AML-193 (cell line): ENCODE results near the gene ZC3H7A.
"Not testable (repeated sequence)": the region's sequence is repeated elsewhere in the genome, so short reads cannot be mapped to it uniquely, and the experiment has no call there.

Source experiments
- DNase-seq, 2 experiments: peaks; one replicate each; lab custom pipeline; 2025; lab: John Stamatoyannopoulos, UW

ZC3H7A gene, protein sequence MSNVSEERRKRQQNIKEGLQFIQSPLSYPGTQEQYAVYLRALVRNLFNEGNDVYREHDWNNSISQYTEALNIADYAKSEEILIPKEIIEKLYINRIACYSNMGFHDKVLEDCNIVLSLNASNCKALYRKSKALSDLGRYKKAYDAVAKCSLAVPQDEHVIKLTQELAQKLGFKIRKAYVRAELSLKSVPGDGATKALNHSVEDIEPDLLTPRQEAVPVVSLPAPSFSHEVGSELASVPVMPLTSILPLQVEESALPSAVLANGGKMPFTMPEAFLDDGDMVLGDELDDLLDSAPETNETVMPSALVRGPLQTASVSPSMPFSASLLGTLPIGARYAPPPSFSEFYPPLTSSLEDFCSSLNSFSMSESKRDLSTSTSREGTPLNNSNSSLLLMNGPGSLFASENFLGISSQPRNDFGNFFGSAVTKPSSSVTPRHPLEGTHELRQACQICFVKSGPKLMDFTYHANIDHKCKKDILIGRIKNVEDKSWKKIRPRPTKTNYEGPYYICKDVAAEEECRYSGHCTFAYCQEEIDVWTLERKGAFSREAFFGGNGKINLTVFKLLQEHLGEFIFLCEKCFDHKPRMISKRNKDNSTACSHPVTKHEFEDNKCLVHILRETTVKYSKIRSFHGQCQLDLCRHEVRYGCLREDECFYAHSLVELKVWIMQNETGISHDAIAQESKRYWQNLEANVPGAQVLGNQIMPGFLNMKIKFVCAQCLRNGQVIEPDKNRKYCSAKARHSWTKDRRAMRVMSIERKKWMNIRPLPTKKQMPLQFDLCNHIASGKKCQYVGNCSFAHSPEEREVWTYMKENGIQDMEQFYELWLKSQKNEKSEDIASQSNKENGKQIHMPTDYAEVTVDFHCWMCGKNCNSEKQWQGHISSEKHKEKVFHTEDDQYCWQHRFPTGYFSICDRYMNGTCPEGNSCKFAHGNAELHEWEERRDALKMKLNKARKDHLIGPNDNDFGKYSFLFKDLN

DNA sequence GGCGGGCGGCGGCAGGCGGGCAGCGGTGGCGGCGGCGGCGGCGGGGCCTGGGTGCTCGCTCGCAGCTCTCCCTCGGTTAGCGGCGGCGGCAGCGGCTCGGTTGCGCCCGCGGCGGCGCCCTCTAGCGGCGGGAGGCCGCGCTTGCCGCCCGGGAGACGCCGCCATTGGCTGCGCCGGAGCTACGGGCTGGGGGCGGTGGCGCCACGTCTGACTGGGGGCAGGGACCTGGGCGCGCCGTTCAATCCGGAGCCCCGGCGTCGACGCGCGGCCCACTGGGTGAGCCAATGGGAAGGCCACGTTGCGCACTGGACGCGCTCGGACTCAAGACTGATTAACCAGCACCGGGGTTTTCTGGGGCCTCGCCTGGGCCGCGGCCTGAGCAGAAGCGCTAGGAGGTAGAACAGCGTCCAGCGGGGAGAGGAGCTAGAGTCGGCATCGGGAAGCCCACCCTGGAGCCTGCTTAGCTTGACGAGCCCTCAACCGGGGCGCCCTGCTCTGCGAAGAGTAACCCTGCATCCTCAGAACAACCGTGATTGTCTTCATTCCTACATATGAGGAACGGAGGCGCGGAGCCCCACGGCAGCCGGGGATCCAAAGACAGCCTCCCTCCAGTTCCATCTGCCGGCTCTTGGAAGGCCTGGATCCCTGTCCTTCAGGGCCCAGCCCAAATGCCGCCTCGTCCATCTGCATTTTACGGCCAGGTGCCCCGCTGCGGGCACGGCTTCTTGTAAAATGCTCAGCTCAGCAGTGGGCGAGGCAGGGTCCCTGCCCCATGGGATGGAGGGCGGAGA is at the start of gene ZC3H7A:
Gene ZC3H7A (minus strand): TSS at position 93 of the 791 bp plus-strand sequence. CDS start 14,904 bp downstream, outside the sequence.
- DNase-seq: peak; percentile 90 to 91

DNA sequence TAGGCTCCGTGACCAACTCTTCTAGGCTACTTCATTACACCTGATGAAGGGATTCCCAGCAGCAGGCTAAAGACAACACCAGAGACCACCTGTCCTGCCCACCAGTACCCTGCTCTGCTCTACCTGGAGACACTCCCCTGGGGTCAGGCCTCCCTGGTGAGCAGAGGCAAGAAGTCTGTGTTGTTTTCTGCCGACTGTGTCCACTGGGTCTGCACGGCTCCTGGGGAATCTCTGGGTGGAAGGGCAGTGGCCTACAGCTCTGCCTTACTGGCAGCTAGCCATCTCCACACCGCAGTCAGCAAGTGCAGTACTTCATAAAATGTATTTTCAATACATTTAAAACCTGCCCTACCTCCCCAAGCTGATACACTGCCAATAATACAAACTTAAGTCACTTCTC is 47.4 kb upstream of the ZC3H7A start:
- no peak for DNase-seq

DNA sequence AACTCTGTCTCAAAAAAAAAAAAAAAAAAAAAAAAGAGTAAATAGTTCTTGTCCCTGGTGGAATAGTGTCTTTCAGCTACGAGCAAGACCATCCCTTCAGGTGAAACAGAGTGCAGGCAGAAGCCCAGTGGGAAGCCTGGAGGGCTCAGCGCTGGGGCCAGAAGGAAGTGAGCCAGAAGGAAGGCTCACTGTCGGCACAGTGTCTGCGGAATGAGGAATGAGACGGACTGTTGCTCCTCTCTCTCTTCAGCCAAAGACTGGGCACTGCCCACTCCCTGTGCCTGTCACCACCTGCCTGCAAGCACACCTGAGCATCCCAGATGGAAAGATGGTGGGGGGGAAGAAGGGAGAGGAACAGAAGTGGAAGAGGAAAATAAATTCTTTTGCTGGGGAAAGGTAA is 46.8 kb upstream of the ZC3H7A start:
- DNase-seq: no peak

DNA sequence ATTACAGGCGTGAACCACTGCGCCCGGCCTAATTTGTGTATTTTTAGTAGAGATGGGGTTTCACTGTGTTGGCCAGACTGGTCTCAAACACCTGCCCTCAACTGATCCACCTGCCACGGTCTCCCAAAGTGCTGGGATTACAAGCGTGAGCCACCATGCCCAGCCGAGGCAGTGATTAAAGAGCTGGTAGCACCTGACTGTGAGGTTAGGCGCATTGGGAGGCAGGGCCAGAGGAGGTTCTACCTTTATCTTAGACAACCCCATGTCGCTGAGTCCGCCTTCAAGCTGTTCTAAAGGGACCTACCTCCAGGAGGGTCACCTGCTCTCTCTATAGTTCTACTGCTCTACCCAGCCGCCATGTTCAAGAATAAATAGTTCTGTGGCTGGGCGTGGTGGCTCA is 46.1 kb upstream of the ZC3H7A start:
- no peak for DNase-seq

DNA sequence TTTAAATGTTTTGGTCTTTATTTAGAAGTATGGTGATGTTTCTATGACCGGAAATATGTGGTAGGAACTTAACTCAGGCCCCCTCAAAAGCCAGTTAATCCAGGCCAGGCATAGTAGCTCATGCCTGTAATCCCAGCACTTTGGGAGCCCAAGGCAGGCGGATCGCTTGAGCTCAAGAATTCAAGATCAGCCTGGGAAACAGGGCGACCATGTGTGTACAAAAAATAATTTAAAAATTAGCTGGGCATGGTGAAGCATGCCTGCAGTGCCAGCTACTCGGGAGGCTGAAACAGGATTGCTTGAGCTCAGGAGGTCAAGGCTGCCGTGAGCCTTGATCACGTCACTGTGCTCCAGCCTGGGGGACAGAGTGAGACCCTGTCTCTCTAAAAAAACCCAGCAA is 44.0 kb upstream of the ZC3H7A start:
- DNase-seq: no peak

DNA sequence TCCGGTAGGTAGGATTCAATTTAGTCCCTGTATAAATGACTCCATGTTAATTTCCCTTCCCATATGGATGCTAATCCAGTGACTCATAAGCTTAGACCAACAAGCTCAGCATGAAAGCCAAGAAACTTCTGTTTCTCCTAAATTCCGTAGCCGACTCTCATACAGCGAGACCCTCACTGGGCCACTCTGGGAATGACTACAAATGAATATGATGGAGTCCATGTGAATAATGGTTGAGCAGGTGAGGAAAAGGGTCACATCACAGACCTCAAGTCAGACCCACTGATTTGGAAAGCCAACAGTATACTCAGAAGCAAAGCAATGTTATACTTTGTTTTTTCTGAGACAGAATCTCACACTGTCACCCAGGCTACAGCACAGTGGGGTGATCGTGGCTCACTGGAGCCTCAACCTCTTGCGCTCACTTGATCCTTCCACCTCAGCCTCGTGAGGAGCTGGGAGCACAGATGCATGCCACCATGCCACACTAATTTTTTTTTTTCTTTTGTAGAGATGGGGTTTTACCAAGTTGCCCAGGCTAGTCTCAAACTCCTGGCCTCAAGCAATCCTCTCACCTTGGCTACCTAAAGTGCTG is 39.7 kb upstream of the ZC3H7A start:
- DNase-seq: no peak

DNA sequence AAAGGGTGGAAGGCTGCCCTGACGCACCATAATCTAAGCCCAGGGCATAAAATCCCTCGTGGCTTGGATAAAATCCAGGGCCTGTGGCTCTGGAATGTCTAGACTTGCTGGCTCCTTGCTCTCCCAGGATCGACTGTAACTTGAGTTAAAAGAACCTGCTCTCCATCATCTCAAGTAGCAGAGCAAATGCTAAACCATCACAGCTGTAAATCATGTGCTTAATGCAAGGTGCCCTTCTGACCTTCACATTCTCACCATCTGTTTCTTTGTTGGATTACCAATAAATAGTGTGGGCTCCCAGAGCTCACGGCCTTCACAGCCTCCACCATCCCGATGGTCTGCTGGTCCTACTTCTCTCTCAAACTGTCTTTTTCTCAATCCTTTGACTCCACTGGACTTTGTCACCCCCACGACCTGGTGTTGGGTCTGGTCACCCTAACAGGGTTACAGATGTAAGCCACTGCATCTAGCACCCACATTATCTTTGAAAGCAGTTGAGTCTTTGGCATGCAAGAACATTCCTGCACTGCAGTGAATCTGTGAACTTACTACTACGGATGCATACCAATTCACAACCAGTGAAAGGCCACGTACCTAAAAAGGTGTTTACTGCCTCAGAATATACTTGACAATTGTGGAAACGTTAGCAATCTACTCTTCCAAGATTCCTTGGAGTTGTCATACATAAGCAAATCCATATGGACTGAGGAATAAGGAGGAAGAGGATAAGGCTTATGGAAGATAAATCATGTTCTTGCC is 39.0 kb upstream of the ZC3H7A start:
- DNase-seq: no peak

DNA sequence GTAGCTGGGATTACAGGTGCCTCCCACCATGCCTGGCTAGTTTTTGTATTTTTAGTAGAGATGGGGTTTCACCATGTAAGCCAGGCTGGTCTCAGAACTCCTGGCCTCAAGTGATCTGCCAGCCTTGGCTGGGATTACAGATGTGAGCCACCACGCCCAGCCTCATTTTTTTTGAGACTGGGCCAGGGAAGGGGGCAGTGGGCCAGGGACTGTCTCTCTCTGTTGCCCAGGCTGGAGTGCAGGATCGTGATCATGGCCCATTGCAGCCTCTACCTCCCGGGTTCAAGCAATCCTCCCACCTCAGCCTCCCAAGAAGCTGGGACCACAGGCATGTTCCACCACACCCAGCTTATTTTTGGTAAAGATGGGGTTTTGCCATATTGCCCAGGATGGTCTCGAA is 38.3 kb upstream of the ZC3H7A start:
- DNase-seq: no peak

DNA sequence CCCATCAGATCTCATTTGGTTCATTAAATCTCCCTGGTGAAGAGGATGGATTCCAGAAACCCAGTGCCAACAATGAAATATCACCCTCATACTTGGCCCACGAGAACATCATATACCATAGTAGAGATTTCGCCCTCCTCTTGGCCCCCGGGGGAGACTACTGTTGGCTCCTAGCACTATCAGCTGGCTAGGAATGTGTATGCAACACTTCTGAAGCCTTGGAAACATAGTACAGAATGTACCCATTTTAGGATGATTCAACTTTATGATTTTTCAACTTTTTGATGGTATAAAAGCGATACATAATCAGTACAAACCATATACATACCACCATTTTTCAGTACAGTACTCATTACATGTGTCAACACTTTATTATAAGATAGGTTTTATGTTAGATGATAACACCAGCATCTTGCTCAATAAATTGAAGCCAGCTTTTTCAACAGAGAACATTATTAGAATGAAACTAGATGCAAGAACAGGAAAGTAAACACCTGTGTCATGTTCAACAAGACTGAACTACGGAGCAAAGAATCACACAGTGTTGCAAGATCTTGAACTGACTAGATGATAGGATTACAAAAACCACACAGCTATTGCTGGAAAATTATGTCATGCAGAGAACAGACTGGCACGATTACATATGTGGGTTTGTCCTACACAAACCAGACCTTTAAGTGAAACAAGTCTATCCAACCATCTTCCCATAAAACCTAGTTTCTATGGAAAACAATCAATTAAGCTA is 37.1 kb upstream of the ZC3H7A start:
- peak; percentile 70 to 80 for DNase-seq

DNA sequence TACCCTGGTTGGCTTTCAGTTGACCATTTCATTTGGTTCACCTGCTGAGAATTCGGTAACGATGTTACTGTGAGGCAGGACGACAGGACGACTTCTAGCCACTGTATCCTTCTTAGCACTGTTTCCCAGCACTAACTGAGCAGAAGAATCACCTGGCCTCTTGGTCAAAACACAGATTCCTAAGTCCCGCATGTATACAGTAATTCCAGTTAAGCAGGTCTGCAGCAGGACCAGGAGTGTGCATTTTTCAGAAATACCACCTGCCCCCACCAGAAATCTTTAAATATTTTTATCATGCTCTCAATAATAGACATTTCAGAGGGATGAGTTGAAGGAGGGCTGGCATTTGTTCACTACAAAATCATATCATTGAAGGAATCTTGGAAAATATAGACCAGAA is 31.6 kb upstream of the ZC3H7A start:
- DNase-seq: no peak

DNA sequence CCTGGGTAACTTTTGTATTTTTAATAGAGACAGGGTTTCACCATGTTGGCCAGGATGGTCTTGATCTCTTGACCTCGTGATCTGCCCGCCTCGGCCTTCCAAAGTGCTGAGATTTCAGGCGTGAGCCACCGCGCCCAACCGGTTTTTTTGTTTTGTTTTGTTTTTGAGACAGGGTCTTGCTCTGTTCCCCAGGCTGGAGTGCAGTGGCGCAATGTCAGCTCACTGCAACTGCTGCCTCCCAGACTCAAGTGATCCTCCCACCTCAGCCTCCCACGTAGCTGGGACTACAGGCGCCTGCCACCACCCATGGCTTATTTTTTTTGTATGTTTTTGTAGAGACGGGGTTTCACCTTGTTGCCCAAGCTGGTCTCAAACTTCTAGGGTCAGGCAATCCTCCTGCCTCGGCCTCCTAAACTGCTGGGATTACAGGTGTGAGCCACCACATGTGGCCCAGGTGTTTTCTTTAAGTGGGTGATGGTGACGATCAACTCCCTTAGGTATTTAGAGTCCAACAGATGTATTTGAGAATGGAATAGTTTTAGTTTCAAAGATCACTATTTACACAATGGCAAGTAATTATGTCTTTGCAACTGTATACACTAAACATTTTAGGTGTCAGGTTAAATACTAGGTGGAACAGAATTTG is 28.6 kb upstream of the ZC3H7A start:
- DNase-seq: not testable (repeated sequence)

DNA sequence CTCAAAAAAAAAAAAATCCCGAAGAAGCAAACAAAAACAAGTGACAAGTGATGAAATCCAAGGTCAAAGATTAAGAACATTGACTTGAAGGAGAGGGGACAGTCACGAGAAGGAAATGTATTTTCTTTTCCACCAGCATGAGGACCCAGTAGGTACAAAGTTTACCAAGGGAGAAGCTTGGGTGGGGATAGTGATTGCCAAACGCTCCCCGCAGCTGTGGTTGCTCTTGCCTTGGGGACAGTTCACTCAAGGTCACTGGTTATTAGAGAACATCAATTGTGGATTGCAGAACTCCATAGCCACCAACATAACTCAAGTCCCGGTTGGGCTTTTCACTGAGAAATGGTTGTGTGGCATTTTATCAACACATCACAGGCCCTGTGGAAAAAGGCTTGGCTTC is 27.3 kb upstream of the ZC3H7A start:
- DNase-seq: peak; percentile 89 to 92

DNA sequence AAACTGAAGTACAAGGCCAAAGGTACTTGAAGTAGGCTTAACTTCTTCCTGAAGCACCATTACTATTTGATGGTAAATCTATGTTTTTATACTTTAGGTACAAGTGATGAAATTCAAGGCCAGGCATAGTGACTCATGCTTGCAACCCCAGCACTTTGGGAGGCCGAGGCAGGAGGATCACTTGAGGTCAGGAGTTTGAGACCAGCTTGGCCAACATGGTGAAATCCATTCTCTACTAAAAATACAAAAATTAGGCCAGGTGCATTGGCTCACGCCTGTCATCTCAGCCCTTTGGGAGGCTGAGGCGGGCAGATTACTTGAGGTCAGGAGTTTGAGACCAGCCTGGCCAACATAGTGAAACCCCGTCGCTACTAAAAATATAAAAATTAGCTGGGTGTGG is 26.6 kb upstream of the ZC3H7A start:
- peak in 1 of 2 experiments; percentile 4 for DNase-seq

DNA sequence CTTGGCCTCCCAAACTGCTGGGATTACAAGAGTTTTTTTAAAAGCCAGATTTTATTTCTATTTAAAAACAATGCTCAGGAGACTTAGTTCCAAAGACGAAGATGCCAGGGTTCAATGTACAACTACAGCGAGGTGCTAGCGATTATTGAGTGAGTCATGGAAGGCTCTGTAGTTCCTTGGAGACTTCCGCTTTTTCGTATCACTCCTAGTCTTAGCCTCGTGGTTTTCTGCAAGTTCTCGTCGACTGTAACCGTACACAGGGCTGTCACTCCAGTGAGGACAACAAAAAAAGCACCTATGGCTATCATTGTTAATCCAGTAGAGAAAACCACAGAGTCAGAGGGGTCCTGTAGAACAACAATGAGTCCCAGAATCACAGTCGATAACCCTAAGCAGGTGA is 22.7 kb upstream of the ZC3H7A start:
- peak; percentile 85 to 87 for DNase-seq

DNA sequence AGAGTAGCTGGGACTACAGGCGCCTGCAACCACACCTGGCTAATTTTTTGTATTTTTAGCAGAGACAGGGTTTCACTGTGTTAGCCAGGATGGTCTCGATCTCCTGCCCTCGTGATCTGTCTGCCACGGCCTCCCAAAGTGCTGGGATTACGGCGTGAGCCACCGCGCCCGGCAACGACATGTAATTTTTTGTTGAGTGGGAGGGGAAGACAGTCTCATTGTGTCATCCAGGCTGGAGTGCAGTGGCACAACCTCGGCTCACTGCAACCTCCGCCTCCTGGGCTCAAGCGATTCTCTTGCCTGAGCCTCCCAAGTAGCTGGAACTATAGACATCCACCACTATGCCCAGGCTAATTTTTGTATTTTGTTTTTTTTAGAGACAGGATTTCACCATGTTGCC is 21.9 kb upstream of the ZC3H7A start:
- DNase-seq: not testable (repeated sequence)

DNA sequence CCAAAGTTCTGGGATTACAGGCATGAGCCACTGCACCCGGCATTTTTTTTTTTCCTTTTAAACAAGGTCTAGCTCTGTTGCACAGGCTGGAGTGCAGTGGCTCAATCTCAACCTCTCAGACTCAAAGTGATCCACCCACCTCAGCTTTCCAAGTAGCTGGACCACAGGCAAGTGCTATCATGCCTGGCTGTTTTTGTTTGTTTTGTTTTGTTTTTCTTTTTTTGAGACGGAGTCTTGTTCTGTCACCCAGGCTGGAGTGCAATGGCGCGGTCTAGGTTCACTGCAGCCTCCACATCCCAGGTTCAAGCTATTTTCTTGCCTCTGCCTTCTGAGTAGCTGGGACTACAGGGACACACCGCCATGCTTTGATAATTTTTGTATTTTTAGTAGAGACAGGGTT is 19.1 kb upstream of the ZC3H7A start:
- DNase-seq: no peak

DNA sequence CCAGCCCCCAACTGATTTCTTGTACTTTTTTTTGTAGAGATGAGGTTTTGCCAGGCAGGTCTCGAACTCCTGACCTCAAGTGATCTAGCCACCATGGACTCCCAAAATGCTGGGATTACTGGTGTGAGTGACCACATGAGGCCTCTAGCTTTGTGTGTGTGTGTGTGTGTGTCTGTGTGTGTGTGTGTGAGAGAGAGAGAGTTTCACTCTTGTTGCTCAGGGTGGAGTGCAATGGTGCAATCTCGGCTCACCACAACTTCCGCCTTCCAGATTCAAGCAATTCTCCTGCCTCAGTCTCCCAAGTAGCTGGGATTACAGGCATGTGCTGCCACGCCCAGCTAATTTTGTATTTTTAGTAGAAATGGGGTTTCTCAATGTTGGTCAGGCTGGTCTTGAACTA is 17.7 kb upstream of the ZC3H7A start:
- DNase-seq: peak in 1 of 2 experiments; percentile 13

DNA sequence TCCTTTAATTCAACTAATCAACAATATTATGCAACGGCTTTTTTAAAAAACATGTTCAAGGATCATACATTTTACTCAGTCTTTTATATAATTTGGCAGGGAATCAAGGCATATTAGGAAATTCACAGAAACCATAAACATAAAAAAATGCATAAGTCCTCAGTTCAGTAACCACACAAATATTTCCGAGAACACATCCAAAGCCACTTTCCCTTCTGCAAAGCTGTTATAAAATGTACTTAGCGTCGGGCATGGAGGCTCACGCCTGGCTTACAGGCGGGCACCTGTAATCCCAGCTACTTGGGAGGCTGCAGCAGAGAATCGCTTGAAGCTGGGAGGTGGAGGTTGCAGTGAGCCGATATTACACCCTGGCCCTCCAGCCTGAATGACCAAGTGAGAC is 9.7 kb upstream of the ZC3H7A start:
- no peak for DNase-seq

DNA sequence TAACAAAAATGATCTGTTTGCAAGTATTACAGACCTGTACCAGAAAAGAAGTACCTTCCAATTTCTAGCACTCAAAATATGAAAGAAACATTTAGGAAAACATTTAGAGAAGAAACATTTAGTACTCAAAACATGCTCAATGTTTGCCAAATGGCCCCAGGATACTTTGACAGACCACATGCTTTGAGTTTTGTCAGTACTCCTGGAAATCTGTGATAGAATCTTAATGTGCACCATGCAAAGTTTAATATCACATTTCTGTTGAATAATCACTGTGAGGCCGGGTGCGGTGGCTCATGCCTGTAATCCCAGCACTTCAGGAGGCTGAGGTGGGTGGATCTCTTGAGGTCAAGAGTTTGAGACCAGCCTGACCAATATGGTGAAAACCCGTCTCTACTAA is 8.5 kb upstream of the ZC3H7A start:
- no peak for DNase-seq
